Endothelial cell of umbilical vein (primary cell): ENCODE results near the gene COL15A1. TPM values are rescaled to one million over a fixed set of nuclear protein-coding genes. Genes with fewer than 3 reads are reported as not detected.

Experiments used
- BruUV-seq: library from RNA; stranded (reverse); fragments of 400-500 nt; replicated peaks from 2 replicates; lab custom pipeline; 2021; lab: Mats Ljungman, UMichigan
- CTCF ChIA-PET: fragments of 300-600, 350-600 bp; sonication (Branson Sonifier 250); formaldehyde crosslinking; loops from one replicate; lab custom pipeline; 2021; ENCODE audit warnings: antibody characterized with exemption, inconsistent platforms; lab: Charles Lee
- POLR2A ChIA-PET: fragments of 300-600, 350-600 bp; sonication (Branson Sonifier 250); formaldehyde crosslinking; loops from one replicate; lab custom pipeline; 2021; ENCODE audit warnings: antibody characterized with exemption, inconsistent platforms; lab: Charles Lee
- DNase-seq: peaks from one replicate; pipeline ENCODE4 v3.0.0-alpha.2; 2011; ENCODE audit warnings: low read depth, low spot score
- FAIRE-seq: peaks from 2 replicates; lab custom pipeline; 2011; peaks lifted over from hg19 to GRCh38; lab: Jason Lieb, UNC
- H2AFZ ChIP-seq: 2 replicates; pipeline ENCODE4 v1.6.0; 2012; ENCODE audit warnings: low read depth, low read length, control low read depth, inconsistent platforms
- H3K27ac ChIP-seq: 2 replicates; pipeline ENCODE4 v1.5.1; 2011; ENCODE audit warnings: low read depth, mild to moderate bottlenecking, control low read depth, low read length, moderate library complexity; ENCODE audit not compliant: insufficient read depth
- H3K27me3 ChIP-seq, 2 experiments: 2 replicates each; pipeline versions ENCODE4 v1.6.0 to v1.6.1; 2011; ENCODE audit warnings: low read length in 2 of 2, mixed read lengths in 1 of 2; ENCODE audit not compliant: control insufficient read depth in 2 of 2, insufficient read depth in 2 of 2
- H3K36me3 ChIP-seq, 2 experiments: 2 replicates in 1 of 2; 3 replicates in 1 of 2; pipeline ENCODE4 v1.5.1; 2011; ENCODE audit warnings: low read length in 2 of 2, mild to moderate bottlenecking in 1 of 2, moderate library complexity in 1 of 2; ENCODE audit not compliant: control insufficient read depth in 2 of 2, insufficient read depth in 2 of 2; ENCODE audit errors: extremely low read depth in 1 of 2
- H3K4me1 ChIP-seq: 3 replicates; pipeline ENCODE4 v1.5.1; 2011; ENCODE audit warnings: mild to moderate bottlenecking, low read length; ENCODE audit not compliant: control insufficient read depth, insufficient read depth; ENCODE audit errors: extremely low read depth
- H3K4me2 ChIP-seq: 2 replicates; pipeline ENCODE4 v1.6.1; 2011; ENCODE audit warnings: low read length, control low read depth, mixed read lengths; ENCODE audit not compliant: insufficient read depth
- H3K4me3 ChIP-seq, 3 experiments: fragments of 200-600 bp in 1 of 3; sonication (generic), shearing (Covaris generic) in 1 of 3; replicated peaks in 1 of 3; 2 replicates each; pipeline ENCODE4 v1.5.1; 2011 to 2016; ENCODE audit warnings: control low read depth in 3 of 3, low read length in 3 of 3, mild to moderate bottlenecking in 2 of 3, inconsistent platforms in 1 of 3, low read depth in 1 of 3, moderate library complexity in 1 of 3; ENCODE audit not compliant: insufficient read depth in 1 of 3
- H3K79me2 ChIP-seq: 2 replicates; pipeline ENCODE4 v1.6.0; 2012; ENCODE audit warnings: low read length, inconsistent platforms; ENCODE audit not compliant: control insufficient read depth, insufficient read depth
- H3K9ac ChIP-seq: replicated peaks from 2 replicates; pipeline ENCODE3; 2011; ENCODE audit warnings: low read length, control low read depth; ENCODE audit not compliant: insufficient read depth; ENCODE audit errors: extremely low read depth
- H3K9me1 ChIP-seq: replicated peaks from 3 replicates; pipeline ENCODE4 v1.6.0; 2011; ENCODE audit warnings: mild to moderate bottlenecking, low read length; ENCODE audit not compliant: control insufficient read depth, insufficient read depth; ENCODE audit errors: extremely low read depth
- H3K9me3 ChIP-seq: replicated peaks from 2 replicates; pipeline ENCODE4 v1.5.1; 2012; ENCODE audit warnings: low read length, inconsistent platforms; ENCODE audit not compliant: control insufficient read depth, insufficient read depth
- H4K20me1 ChIP-seq: replicated peaks from 2 replicates; pipeline ENCODE3; 2011; ENCODE audit warnings: mild to moderate bottlenecking, low read length; ENCODE audit not compliant: control insufficient read depth, insufficient read depth; ENCODE audit errors: extremely low read depth
- CTCF ChIP-seq, 2 donors: IDR thresholded peaks; 1 replicate in 1 of 2; 2 replicates in 1 of 2; pipeline ENCODE4 v1.5.1; 2011; ENCODE audit warnings: low read length in 2 of 2, mild to moderate bottlenecking in 2 of 2, moderate library complexity in 2 of 2, control low read depth in 1 of 2, inconsistent platforms in 1 of 2, low read depth in 1 of 2; ENCODE audit not compliant: insufficient read depth in 1 of 2; ENCODE audit errors: extremely low read depth in 1 of 2
- EZH2 ChIP-seq: IDR thresholded peaks from 2 replicates; pipeline ENCODE4 v1.6.1; 2012; ENCODE audit warnings: borderline replicate concordance, low read depth, mild to moderate bottlenecking, moderate library complexity, low read length, inconsistent platforms; ENCODE audit not compliant: severe bottlenecking
- FOS ChIP-seq: IDR thresholded peaks from 2 replicates; pipeline ENCODE4 v1.6.1; 2011; ENCODE audit warnings: mild to moderate bottlenecking, low read length, moderate library complexity, borderline replicate concordance; ENCODE audit not compliant: insufficient read depth
- GATA2 ChIP-seq: IDR thresholded peaks from 2 replicates; pipeline ENCODE4 v1.7.0; 2011; ENCODE audit warnings: low read depth, mild to moderate bottlenecking, moderate library complexity, mixed read lengths, low read length; ENCODE audit not compliant: insufficient read length, insufficient read depth
- JUN ChIP-seq: IDR thresholded peaks from 2 replicates; pipeline ENCODE4 v1.6.1; 2011; ENCODE audit warnings: borderline replicate concordance, low read depth; ENCODE audit not compliant: insufficient read length, insufficient read depth
- MAX ChIP-seq: IDR thresholded peaks from 2 replicates; pipeline ENCODE4 v1.6.1; 2011; ENCODE audit not compliant: insufficient read depth, insufficient read length
- MYC ChIP-seq: IDR thresholded peaks from one replicate; pipeline ENCODE4 v1.6.1; 2011; ENCODE audit warnings: mild to moderate bottlenecking, low read depth, low read length
- POLR2A ChIP-seq: IDR thresholded peaks from 2 replicates; pipeline ENCODE4 v1.6.1; 2012; ENCODE audit warnings: low read depth, mild to moderate bottlenecking, control low read depth, low read length
- POLR2AphosphoS5 ChIP-seq: IDR thresholded peaks from 2 replicates; pipeline ENCODE4 v1.6.1; 2012; ENCODE audit warnings: low read depth, mild to moderate bottlenecking, control low read depth, low read length, moderate library complexity; ENCODE audit not compliant: insufficient read depth
- dilution Hi-C: fragments of 300-500 bp; cut with MboI; formaldehyde crosslinking; loops from one replicate; pipeline ENCODE4 v1.15.0; 2019; ENCODE audit warnings: low sequenced_read_pairs; ENCODE audit not compliant: extremely low pct_ligation_motif_present
- intact Hi-C: fragments of 100-400 bp; cut with micrococcal nuclease; formaldehyde crosslinking; loops from one replicate; pipeline ENCODE4 v1.10.0; 2022
- polyA plus RNA-seq, 4 experiments: library from polyadenylated mRNA; depleted of rRNA in 3 of 4; stranded (reverse) in 3 of 4; unstranded in 1 of 4; fragments of >200 nt; gene quantifications; 2 replicates each; pipeline versions ENCODE4 v1.2.1 to v1.2.3, GENCODE V29; 2011 to 2012; ENCODE audit warnings: missing spikeins in 1 of 4
- total RNA-seq: library from RNA; stranded (reverse); gene quantifications from 2 replicates; pipeline ENCODE4 v1.2.3, GENCODE V29; 2021

The COL15A1 gene
- total and polyA plus RNA-seq, 2 donors (not counting 3 experiments of a cell fraction or from before 2014, with no cell fraction given) = not detected

- no peaks in the 10 kb centered on the region for H3K9me3 ChIP-seq
- no peaks in the 10 kb centered on the region for H3K27me3 ChIP-seq
- no peaks in the 10 kb centered on the region for H4K20me1 ChIP-seq
- no peak for DNase-seq
- no peak for TF ChIP-seq POLR2A
- no peak for TF ChIP-seq JUN
- no peak for TF ChIP-seq MYC
- no peak for TF ChIP-seq MAX
- no peak for TF ChIP-seq EZH2
- TF ChIP-seq GATA2 = no peak
- TF ChIP-seq CTCF (IDR thresholded peaks at IDR 0.05; ENCODE audit: extremely low read depth in 1 of 2, insufficient read depth in 1 of 2, low read depth in 1 of 2, low read length in 2 of 2) = no peak
- TF ChIP-seq FOS = no peak
- TF ChIP-seq POLR2AphosphoS5 = no peak
- H3K79me2 ChIP-seq = no peaks in the 10 kb centered on the region
- H2AFZ ChIP-seq = no peak overlapping the region
- no peaks in the 10 kb centered on the region for H3K4me1 ChIP-seq
- H3K36me3 ChIP-seq = no peaks in the 10 kb centered on the region
- no peak overlapping the region for H3K4me2 ChIP-seq
- FAIRE-seq = no peak
- H3K4me3 ChIP-seq = no peak overlapping the region
- no TSS peak for BruUV-seq
- H3K9ac ChIP-seq = no peak overlapping the region
- ChIA-PET POLR2A (no interaction called here), CTCF (interaction anchor here (0.6 to 0.9 kb wide), 2 partner anchors 79 to 270 kb away, joined by 3 read pairs; no protein-coding TSS in a partner anchor)
- intact Hi-C loops (no loop called here), dilution Hi-C loops (no loop called here)
- no peaks in the 10 kb centered on the region for H3K9me1 ChIP-seq
- no peak overlapping the region for H3K27ac ChIP-seq
These were observed 16.0 kb upstream of the COL15A1 start for GRCh38 chr9:98927724-98928123.
